Endothelial cell (in vitro differentiated cells): ENCODE results near the gene GOLPH3L. TPM values are rescaled to one million over a fixed set of nuclear protein-coding genes. Genes with fewer than 3 reads are reported as not detected.

Source experiments
- DNase-seq: peaks from one replicate; pipeline ENCODE4 v3.0.0; 2021; ENCODE audit warnings: low spot score
- H3K27ac Mint-ChIP-seq: one replicate; pipeline ENCODE4 v1.8.0; 2021; ENCODE audit warnings: mixed read lengths, inconsistent platforms; ENCODE audit not compliant: unreplicated experiment
- H3K27me3 Mint-ChIP-seq: one replicate; pipeline ENCODE4 v1.8.0; 2021; ENCODE audit warnings: mild to moderate bottlenecking, moderate library complexity, mixed read lengths, inconsistent platforms; ENCODE audit not compliant: unreplicated experiment
- H3K36me3 Mint-ChIP-seq: one replicate; pipeline ENCODE4 v1.8.0; 2021; ENCODE audit warnings: mild to moderate bottlenecking, low read depth, mixed read lengths, inconsistent platforms; ENCODE audit not compliant: unreplicated experiment
- H3K4me1 Mint-ChIP-seq: one replicate; pipeline ENCODE4 v1.8.0; 2021; ENCODE audit warnings: mild to moderate bottlenecking, mixed read lengths, inconsistent platforms; ENCODE audit not compliant: unreplicated experiment
- H3K4me3 Mint-ChIP-seq: one replicate; pipeline ENCODE4 v1.8.0; 2021; ENCODE audit warnings: mild to moderate bottlenecking, mixed read lengths, inconsistent platforms; ENCODE audit not compliant: unreplicated experiment
- H3K9me3 Mint-ChIP-seq: one replicate; pipeline ENCODE4 v1.8.0; 2021; ENCODE audit warnings: mixed read lengths, inconsistent platforms; ENCODE audit not compliant: unreplicated experiment
- CTCF ChIP-seq: fragments of 200-600 bp; sonication (generic); IDR thresholded peaks from one replicate; pipeline ENCODE4 v1.5.0; 2021; ENCODE audit warnings: antibody characterized with exemption; ENCODE audit not compliant: unreplicated experiment
- long read RNA-seq: library from polyadenylated mRNA; unstranded; transcript quantifications from one replicate; pipeline ENCODE4 v2.0.0, GENCODE V29; 2020; ENCODE audit not compliant: unreplicated experiment
- total RNA-seq: library from RNA; stranded (reverse); fragmentation: NEBNext Ultra II Directional; extraction: Animal tissue kit (Norgen Biotek cat#: 25700); gene quantifications from one replicate; pipeline ENCODE4 v1.2.1, GENCODE V29; 2021; ENCODE audit not compliant: unreplicated experiment

Gene GOLPH3L
- 21.5 TPM for total RNA-seq
- long read RNA-seq, partial matches to known transcripts = 0 of 5 reads
- long read RNA-seq, other reads (novel, unspliced or antisense) = 1 of 5 reads

GRCh38 chr1:150696995-150697927 is at the start of gene GOLPH3L:
TSS of gene GOLPH3L (minus strand) at chr1:150697154. CDS start at chr1:150694838, 2,316 bp downstream.
- peak; percentile 86 for DNase-seq
- Mint-ChIP-seq H3K36me3 (no peaks in the 10 kb centered on the region), H3K4me1 (peaks cover 16% of the 10 kb centered on the region), H3K4me3 (peak within 1 kb of the TSS; percentile 99), H3K27me3 (peaks cover 3% of the 10 kb centered on the region), H3K9me3 (no peaks in the 10 kb centered on the region), H3K27ac (peak within 1 kb of the TSS; percentile 100)
- no peak for TF ChIP-seq CTCF

- H3K4me3 Mint-ChIP-seq = no peak overlapping the region
- TF ChIP-seq CTCF = no peak
These were observed 33.3 kb upstream of the GOLPH3L start for GRCh38 chr1:150730130-150730721.

GRCh38 chr1:150724336-150724735 is 27.4 kb upstream of the GOLPH3L start:
- H3K4me3 Mint-ChIP-seq = no peak overlapping the region
- H3K9me3 Mint-ChIP-seq = no peaks in the 10 kb centered on the region
- H3K36me3 Mint-ChIP-seq = no peaks in the 10 kb centered on the region
- TF ChIP-seq CTCF = no peak
- no peak overlapping the region for H3K27ac Mint-ChIP-seq
- no peak for DNase-seq
- no peaks in the 10 kb centered on the region for H3K27me3 Mint-ChIP-seq
- H3K4me1 Mint-ChIP-seq = no peaks in the 10 kb centered on the region

More at GRCh38 chr1:150730130-150730721, 33.3 kb upstream of the GOLPH3L start:
- Mint-ChIP-seq H3K9me3 (no peaks in the 10 kb centered on the region), H3K27ac (no peak overlapping the region), H3K4me1 (no peaks in the 10 kb centered on the region), H3K27me3 (no peaks in the 10 kb centered on the region), H3K36me3 (no peaks in the 10 kb centered on the region)
- no peak for DNase-seq

- Mint-ChIP-seq H3K27ac (no peak within 1 kb of the TSS), H3K9me3 (no peaks in the 10 kb centered on the region), H3K4me1 (no peaks in the 10 kb centered on the region), H3K4me3 (no peak within 1 kb of the TSS), H3K27me3 (no peaks in the 10 kb centered on the region), H3K36me3 (no peaks in the 10 kb centered on the region)
- DNase-seq = no peak
- no peak for TF ChIP-seq CTCF
These were observed 23.7 kb upstream of the GOLPH3L start, which contains the start of gene HORMAD1 for GRCh38 chr1:150720703-150721102. TSS of gene HORMAD1 (minus strand) at chr1:150720895. CDS start at chr1:150719505, 1,390 bp downstream.
